ENCODE results near the gene S100A6.
"Not testable (repeated sequence)": the region's sequence is repeated elsewhere in the genome, so short reads cannot be mapped to it uniquely, and the experiment has no call there.

Gene S100A6

DNA sequence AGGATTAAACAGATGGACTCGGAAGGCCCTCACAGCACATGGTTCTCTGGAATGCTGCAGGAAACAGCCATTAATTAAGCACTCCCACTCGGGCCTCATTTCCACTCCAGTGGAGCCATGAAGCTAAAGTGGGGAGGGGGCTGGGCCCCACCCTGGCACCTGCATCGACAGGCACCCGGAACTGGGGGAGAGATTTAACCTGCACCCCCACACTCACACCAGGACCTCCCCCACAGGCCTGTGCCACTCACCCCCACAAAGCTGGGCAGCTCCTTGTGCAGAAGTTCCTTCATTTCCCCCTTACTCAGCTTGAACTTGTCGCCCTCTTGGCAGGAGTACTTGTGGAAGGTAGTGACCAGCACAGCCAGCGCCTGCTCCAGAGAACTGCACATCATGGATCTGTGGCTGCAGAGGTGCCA, 27.7 kb upstream of the S100A6 start:
- DNase-seq: no peak

DNA sequence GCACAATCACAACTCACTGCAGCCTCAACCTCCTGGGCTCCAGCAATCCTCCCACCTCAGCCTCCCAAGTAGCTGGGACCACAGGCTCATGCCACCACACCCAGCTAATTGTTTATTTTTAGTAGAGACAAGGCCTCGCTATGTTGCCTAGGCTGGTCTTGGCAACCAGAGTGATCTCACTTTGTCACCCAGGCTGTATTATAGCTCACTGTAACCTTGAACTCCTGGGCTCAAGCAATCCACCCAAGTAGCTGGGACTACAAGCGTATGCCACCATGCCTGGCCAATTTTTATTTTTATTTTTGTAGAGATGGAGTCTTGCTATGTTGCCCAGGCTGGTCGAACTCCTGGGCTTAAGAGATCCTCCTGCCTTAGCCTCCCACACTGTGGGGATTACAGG, 26.2 kb upstream of the S100A6 start:
- DNase-seq: not testable (repeated sequence)

DNA sequence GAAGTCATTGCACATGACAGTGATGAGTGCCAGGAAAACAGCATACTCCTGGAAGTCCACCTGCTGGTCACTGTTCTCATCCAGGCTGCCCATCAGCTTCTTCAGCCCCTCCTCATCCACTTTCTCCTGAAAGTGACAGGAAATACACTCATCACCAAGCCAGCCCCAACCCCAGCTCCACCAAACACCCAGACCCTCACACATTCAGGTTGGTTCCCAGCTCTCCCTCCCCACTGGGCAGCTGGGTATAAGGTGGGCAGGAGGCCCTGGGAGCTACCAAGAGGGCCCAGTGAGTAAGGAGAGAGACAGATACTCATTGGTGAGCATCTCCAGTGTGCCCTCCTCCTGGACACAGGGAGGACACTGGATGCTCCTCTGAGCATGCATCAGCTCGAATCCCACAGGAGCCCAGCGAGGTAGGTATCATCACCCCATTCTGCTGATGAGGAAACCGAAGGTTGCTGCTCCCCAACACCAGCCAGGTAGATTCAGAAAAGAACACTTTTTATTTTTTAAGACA, 25.7 kb upstream of the S100A6 start:
- DNase-seq: no peak

DNA sequence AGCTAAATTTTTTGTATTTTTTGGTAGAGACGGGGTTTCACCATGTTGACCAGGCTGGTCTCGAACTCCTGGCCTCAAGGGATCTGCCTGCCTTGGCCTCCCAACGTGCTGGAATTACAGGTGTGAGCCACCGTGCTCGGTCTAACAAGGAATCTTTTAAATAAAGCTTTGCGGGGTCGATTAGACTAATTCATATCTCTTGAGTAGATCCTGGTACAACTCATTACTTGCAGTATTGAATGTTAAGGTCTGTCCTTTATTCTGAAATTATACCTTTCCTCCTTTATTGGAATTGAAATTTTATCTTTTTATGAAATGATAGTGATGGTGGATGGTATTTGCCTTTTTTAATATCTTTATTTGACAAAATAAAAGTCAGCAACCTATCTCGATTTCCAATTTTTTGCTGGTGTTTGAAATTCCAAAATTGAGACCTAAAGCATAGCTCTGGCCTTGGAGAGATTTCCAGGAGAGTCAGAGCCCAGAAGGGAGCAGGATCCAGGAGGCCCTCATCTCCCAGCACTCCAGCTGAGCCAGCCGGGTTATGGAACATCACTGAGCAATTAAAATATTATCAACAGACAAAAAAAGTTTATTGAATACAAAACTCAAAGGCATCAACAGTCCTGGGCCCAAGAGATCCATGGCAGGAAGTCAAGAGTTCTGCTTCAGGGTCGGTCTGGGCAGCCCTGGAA, 25.1 kb upstream of the S100A6 start:
- DNase-seq: no peak

DNA sequence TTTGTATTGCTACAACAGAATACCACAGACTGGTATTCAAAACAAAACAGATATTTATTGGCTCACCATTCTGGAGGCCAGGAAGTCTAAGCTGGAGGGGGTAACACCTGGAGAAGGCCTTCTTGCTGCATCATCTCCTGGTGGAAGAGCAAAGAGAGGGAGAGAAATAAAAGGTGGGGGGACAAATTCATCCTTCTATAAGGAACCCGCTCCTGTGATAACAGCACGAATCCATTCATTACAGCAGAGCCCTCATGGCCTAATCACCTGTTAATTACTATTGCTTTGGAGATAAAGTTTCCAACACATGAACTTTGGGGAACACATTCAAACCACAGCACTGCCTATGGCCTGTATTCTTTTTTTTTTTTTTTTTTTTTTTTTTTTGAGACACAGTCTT, 24.4 kb upstream of the S100A6 start:
- no peak for DNase-seq

DNA sequence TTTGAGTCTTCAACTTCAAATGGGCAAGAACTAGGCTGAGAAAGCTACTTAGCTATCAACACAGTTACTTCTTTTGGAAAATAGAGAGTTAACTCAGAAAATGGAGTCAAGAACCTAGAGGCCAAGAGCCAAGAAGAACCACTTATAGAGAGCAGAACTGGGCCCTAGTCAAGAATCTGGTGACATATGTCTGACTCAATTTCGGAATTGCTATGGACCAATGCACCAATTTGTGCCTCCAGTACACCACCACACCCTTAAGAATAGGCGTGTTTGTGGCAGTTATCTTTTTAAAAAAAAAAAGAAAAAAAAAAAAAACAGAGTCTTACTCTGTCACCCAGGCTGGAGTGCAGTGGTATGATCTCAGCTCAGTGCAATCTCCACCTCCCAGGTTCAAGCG, 22.1 kb upstream of the S100A6 start:
- no peak for DNase-seq

DNA sequence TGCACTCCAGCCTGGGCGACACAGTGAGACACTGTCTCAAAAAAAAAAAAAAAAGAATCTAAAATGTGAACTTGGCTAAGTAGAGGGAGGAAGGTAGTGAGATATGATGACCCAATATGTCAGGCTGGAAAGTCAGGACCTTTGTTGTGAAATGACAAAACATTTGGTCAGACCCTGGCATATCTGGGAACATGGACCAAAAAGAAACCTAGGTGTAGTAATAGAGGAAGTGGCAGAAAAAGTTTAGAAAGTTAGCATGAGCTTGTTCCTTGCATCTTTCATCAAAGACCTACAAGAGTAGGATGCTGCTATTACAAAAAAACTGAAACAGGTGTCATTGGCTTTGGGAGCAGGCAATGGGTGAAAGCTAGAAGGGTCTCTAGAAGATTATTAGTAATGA, 20.6 kb upstream of the S100A6 start:
- DNase-seq: no peak

DNA sequence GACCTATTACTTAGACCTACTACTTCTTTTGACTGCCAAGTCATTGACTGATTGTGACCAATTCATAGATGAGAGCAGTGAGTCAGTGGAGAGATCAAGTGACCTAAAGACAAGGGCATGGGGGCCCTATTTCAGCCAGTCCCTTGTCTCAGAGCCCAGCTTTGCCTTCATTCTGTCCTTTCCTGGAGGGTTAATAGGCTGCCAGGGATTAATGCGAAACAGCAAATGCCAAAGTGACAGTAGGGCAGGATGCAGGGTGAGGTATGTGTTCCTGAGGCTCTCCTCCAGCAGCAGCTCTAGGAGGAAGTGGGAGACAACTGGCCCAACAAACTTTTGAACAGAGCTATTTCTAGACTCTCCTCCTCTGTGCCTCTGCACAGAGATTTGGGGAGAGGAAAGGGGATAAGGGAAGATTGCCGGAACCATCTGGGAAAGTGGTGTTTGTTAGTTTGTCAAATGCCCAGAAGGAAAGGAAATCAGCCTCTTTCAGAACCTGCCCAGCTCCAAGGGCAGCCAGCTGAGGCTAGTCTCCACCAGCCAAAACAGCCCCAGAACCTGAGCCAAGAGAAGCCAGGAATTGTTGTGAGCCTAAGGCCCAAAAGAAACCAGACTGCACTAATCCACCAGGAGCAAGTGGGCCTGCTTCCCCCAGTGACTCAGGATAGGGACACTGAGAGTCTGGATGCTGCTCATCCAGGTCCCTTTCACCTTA, 18.2 kb upstream of the S100A6 start:
- DNase-seq: no peak

DNA sequence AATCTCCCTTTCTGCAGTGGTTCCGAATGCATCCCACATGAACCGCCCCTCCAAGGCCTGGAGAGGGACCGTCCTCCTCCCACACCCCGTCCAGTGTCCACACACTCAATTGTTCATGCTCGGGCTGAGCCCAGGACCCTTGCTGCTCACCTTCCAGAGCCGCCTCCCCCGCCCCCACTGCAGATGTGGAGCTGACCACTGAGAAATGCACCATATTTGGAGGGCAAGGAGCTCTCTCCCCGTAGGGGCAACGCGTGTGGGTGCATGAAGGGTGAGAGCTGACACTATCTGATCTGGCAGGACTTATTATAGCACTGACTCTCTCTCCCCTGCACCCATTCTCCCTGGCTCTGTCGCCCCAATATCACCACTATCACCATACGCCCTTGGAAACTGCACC, 17.3 kb upstream of the S100A6 start:
- no peak for DNase-seq

DNA sequence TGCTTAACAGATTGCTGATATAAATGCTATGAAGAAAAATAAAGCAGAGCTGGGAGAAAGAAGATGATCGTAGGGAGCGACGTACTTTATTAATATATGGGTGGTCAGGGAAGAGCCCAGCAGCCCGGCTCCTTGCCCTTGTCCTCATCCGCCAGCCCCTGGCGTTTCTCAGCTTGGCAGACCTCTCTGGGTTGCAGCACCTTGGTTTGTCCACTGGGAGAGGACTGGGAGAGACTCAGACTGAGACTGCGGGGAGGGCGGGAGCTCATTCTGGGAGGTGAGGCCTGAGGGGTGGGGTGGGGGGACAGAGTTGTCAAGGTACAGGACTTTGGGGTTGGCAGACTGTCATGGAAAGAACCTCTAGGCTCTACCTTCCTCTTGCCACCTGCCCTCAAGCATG, 16.5 kb upstream of the S100A6 start:
- DNase-seq: no peak

DNA sequence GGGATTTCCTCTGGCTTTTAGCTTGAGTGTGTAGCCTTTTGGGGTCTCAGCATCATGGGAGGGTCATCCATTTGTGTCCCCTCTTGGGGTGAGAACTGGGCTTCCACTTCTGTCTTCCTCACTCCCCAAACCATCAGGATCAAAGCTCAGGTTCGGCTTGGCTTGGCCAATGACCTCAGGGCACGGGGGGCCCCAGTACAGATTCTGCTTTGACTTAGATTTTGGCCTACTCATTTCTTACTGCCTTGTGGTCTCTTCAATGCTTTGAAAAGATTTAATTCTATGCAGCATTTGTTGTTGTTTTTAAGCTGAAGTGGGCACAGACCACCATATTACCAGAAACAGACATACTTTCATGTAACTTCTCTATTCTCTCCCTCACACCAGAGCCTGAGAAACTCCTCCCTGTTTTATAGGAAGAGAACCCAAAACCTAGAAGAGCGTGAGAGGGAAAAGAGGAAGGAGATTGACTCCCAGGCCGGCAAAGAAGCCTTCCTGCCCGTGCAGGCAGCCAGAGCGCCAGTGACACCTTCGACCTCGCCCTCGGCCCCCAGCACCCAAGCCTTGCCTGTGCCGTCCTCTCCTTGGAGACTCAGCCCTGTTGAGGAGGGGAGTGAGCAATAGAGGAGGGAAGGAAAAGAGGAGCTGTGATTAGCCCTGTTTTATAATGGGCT, 15.2 kb upstream of the S100A6 start:
- DNase-seq: no peak

DNA sequence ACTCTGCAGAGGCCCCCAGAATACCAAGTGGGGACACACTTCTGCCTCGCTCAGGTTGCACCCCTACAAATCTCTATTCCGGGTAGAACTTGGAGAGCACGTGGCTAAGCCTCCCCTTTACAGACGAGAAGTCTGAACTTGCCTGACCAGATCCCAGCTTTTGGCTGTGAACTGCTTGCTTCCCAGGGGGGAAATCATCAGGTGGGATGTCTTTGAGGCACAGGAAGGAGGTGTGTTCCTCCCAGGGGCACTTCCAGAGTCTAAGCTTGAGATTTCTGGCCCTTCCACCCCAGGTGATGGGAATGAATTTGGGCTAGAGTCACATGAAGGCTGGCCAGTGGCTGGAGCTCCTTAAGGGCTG, 14.6 kb upstream of the S100A6 start:
- no peak for DNase-seq

DNA sequence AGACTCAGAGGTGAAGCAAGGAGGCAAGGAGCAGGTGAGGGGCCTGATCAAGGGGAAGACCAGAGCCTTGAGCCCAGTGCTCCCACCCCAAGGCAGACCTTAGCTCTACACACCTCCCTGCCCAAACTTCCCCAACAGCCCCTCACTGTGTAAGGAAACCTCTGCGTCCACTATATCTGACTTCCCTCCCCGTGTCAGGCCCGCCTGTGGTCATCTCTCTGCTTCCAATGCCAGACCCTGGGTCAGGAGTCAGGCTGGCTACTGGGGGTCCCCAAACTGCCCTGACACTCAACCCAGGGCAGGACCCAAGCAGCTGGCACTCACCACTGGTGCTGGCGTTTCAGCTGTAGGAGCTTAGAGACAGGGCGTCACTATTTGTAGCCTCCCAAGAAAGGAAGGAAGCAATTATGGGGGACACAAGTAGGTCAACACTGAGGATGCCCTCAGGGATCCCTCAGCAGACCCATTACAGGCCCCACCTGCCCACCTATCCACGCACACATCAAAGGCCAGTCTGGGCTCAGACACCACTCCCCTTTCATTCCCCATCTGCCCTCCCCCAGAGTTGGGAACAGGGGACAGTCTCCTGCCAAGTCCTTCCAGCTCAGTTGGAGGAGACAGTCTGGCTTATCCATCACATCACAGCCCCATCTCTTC, 14.1 kb upstream of the S100A6 start:
- no peak for DNase-seq

DNA sequence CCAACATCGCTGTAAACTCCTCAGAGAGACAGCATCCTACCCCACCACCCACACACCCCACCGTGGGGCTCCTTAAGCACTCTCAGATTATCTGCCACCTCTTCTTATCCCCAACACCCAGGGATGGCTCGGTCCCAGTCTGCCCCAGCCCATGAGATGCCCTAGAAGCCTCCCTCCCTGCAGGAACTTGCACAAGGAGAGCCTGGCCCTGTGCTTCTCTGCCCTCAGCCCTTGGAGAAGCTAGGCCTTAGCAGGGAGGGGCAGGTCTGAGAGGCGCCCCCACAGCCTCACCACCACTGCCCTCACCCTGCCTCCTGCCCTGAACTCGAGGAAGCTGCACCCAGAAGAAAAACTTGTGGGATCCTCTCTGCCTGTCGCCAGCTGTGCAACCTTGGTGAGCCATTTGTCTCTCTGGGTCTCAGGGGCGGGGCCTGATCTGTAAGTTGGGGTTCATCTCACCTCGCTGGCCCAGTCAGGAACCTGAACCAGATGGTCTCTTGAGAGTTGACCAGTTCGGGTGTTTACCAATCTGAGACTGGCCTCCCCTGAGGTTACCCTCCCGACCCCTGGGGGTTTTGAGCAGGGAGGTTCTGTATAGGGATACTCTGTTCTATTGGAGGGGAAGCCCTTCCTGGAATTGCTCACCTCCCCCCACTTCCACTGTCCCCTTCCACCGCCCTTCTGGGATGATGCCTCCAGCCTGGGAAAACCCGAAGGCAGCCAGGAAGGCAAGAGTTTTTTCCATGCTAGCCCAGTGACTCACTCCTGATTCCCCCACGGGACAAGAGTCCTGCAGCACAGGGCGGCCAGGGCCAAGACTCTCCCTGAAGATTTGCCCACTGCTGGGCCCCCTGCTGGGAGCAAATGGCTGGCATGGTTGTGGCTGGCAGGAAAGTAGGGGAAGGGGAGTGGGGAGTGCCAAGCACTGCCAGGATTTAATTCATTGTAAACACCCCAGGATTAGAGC, 13.2 kb upstream of the S100A6 start, which contains the start of gene S100A3:
S100A3 (minus strand) TSS at position 537 of the 967 bp plus-strand sequence. CDS start 773 bp downstream, outside the sequence.
- no peak for DNase-seq

DNA sequence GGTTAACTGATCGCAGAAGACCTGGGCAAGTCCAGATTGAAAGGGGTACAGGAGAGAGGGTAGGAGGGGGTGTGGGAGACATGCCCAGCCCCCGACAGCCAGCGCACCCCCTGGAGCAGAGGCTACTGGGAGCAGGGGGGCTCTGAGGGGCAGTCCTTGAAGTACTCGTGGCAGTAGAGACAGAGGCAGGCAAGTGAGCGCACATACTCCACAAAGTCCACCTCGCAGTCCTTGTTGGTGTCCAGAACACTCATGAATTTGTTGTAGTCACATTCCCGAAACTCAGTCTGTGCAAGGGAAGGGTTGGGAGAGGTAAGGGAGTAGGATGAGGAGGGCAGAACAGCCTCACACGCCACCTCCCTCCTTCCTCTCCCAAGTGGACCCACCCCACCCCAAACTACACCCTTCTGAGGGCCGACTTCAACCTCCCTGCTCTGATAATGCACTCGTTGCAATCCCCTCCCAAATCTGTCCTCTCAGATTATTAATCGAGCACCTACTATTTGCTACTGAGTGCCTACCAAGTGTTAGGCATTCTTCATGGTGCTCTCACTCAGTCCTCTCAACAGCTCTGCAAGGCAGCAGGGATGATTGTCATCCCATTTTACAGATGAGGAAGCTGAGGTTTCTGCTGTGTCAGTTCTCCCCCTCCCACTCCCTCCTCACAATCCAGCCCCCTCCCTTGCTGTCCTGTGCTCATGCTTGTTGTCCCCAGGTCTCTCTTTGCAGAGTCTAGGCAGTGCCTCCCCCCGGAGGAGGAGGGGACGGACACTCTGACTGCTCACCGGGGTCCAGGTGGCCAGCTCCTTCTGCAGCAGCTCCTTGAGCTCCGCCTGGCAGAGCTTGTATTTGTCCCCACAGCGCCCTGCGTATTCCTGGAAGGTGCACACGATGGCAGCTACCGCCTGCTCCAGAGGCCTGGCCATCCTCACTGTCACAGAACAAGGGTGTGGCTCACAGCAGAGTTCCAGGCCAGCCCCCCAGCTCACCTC, 12.1 kb upstream of the S100A6 start:
- no peak for DNase-seq

DNA sequence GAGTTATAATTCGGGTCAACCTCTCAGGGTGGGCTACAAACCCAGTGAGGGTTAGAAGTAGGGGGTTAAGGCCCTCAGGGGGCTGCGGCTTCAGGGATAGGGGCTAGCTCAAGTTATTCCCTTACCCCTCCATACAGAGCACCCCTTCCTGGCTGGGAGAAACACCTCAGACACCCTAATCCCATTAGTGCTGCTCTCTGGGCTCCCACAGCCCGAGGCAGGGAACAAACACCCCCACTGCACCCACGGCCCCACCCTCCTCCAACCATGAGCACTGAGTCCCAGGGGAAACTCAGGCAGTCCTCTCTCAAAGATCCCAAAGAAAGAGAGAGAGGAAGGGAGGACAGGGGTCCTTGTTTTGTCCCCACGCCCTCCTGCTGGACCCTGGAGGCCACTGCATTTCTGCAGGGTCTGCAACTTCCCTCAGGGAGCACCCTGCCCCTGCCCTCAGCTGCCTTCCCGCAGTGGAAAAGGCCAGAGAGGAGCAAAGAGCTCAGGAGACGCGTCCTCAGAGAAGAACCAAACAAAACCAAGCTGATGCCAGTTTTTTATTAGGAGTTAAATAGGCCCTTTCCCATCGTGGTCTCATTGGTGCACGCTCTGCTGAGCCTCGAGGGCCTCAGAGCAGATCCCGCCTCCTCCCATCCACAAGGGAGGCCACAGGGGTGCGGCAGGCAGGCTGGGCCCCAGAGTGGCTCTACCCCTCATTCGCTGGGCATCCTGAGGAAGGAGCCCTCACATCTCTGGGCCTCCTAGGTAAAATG, 11.2 kb upstream of the S100A6 start:
- DNase-seq: no peak

DNA sequence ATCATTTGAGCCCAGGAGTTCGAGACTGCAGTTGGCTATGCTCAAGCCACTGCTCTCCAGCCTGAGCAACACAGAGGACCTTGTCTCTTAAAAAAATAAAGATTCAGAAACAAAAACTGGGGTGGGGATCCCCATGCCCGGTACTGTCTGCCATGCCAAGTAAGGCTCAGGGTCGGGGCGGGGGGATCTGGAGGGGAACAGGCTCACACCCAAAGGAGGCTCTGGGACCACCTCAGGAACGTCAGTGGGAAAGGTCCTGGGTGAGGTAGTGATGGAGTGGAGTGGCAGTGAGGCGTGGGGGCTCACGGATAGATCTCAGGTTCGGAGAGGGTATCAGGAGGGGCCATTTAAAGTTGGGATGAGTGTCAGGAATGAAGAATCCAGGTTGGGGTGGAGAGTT, 10.6 kb upstream of the S100A6 start:
- DNase-seq: no peak

DNA sequence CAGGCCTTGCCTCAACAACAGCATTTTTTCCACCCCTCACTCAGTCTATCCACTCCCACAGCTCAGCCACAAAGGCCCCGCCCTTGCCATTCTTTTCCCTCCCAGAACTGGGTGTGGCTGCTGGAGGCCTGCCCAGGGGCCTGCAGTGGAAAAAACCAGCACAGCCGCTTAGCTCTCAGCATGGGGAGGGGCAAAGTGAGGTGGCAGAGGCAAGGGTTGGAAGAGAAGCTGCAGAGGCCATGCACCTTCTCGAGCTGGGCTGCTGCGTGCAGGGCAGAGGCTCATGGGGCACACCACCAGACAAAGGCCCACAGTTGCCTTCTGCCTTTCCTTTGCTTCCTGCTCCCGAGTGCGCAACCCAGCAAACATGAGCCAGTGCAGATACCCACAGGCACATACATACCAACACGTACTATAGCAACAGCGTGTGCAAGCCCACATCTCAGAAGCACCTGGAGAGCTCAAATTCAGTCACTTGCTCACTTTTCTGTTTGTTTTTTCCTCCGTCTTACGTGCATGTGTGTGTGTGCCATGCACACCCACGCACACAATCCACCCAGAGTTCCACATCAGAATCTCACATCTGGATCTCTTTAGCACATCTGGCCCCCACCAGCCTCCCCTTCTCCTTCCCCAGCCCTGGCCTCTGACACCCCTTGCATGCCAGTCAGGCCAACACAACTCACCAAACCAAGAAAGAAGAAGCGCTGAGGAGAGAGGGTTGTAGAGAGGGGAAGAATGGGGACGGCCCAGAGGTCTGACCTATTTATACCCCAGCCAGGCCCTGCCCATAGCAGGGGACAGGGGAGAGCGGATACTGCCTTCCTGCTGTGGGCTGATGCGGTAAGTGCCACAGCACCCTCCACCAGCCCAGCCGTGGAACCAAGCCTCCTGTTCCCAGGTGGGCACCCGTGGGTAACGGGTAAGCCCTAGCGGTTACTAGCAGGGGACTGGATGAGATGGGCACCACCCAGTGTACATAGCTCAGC, 9.6 kb upstream of the S100A6 start, which contains the start of gene S100A4:
S100A4 (minus strand) TSS at position 740 of the 989 bp plus-strand sequence. CDS start 1,012 bp downstream, outside the sequence.
- peak; percentile 94 for DNase-seq
